Activated T-cell treated with anti-CD3 and anti-CD28 coated beads, Interleukin-2, amount 50 U/mL, for 72 hours (primary cell): ENCODE measurements around the gene WDR44. TPM values are rescaled to one million over a fixed set of nuclear protein-coding genes. Genes with fewer than 3 reads are reported as not detected.
"Not testable (repeated sequence)": the region's sequence is repeated elsewhere in the genome, so short reads cannot be mapped to it uniquely, and the experiment has no call there.

Experiments used
- ATAC-seq, 2 donors: fragments of 150-1000 bp; cut with Tn5 transposase; replicated peaks in 1 of 2; 2 replicates each; pipeline ENCODE4 v1.10.0; 2021; ENCODE audit warnings: moderate library complexity in 2 of 2, mild to moderate bottlenecking in 1 of 2
- DNase-seq, 2 donors: peaks; one replicate each; pipeline ENCODE4 v3.0.0; 2021 to 2022; ENCODE audit warnings: mixed read lengths in 1 of 2
- H3K27ac Mint-ChIP-seq: one replicate; pipeline ENCODE4 v1.8.0; 2022; ENCODE audit warnings: mild to moderate bottlenecking, moderate library complexity, mixed read lengths
- H3K27me3 Mint-ChIP-seq: one replicate; pipeline ENCODE4 v1.8.0; 2022; ENCODE audit warnings: low read depth, mixed read lengths
- H3K36me3 Mint-ChIP-seq, 2 donors: one replicate each; pipeline ENCODE4 v1.8.0; 2022; ENCODE audit warnings: mixed read lengths in 2 of 2, mild to moderate bottlenecking in 1 of 2; ENCODE audit not compliant: insufficient read depth in 2 of 2
- H3K4me1 Mint-ChIP-seq: one replicate; pipeline ENCODE4 v1.8.0; 2022; ENCODE audit warnings: low read depth, mixed read lengths
- H3K4me3 Mint-ChIP-seq, 2 donors: one replicate each; pipeline ENCODE4 v1.8.0; 2022; ENCODE audit warnings: mild to moderate bottlenecking in 2 of 2, mixed read lengths in 2 of 2, moderate library complexity in 2 of 2
- H3K9me3 Mint-ChIP-seq, 2 donors: one replicate each; pipeline ENCODE4 v1.8.0; 2022; ENCODE audit warnings: mixed read lengths in 2 of 2
- total RNA-seq, 2 donors: library from RNA; stranded (reverse); gene quantifications; one replicate each; pipeline ENCODE4 v1.2.3, GENCODE V29; 2022

WDR44 gene
- total RNA-seq = 10 to 100 TPM; 12.2 to 12.4 TPM

- ATAC-seq (peak; percentile 94 to 95), DNase-seq (peak; percentile 91 to 93)
- Mint-ChIP-seq H3K4me1 (peaks cover 32% of the 10 kb centered on the region), H3K27ac (peak within 1 kb of the TSS; percentile 99), H3K27me3 (no peaks in the 10 kb centered on the region), H3K4me3 (peak within 1 kb of the TSS; percentile 98 to 100), H3K36me3 (no peaks in the 10 kb centered on the region), H3K9me3 (no peaks in the 10 kb centered on the region)
These were observed at the start of gene WDR44 for GRCh38 chrX:118345464-118346257. Gene WDR44 (plus strand): TSS chrX:118346106. CDS start chrX:118346504, 398 bp downstream.

GRCh38 chrX:118305827-118306226 lies 40.1 kb upstream of the WDR44 start:
- H3K9me3 Mint-ChIP-seq = peaks cover 5 to 12% of the 10 kb centered on the region in 2 donors
- not testable (repeated sequence) for DNase-seq, H3K4me3 Mint-ChIP-seq, H3K4me1 Mint-ChIP-seq, H3K27ac Mint-ChIP-seq, H3K27me3 Mint-ChIP-seq, ATAC-seq
- H3K36me3 Mint-ChIP-seq = peaks cover 9 to 12% of the 10 kb centered on the region in 2 donors

- Mint-ChIP-seq H3K27me3 (peaks cover 26% of the 10 kb centered on the region), H3K4me1 (no peaks in the 10 kb centered on the region), H3K4me3 (no peak overlapping the region), H3K9me3 (no peaks in the 10 kb centered on the region), H3K36me3 (no peaks in the 10 kb centered on the region), H3K27ac (no peak overlapping the region)
- no peak for ATAC-seq
- DNase-seq = no peak
These were observed 30.4 kb upstream of the WDR44 start for GRCh38 chrX:118315529-118315928.

- no peaks in the 10 kb centered on the region for H3K9me3 Mint-ChIP-seq
- no peaks in the 10 kb centered on the region for H3K4me1 Mint-ChIP-seq
- no peak overlapping the region for H3K27ac Mint-ChIP-seq
- ATAC-seq = no peak
- no peak overlapping the region for H3K4me3 Mint-ChIP-seq
- H3K36me3 Mint-ChIP-seq = no peaks in the 10 kb centered on the region
- DNase-seq = no peak
- peaks cover 6% of the 10 kb centered on the region for H3K27me3 Mint-ChIP-seq
These were observed 21.3 kb upstream of the WDR44 start for GRCh38 chrX:118324588-118324987.

- Mint-ChIP-seq H3K4me1 (no peaks in the 10 kb centered on the region), H3K27ac (no peak overlapping the region), H3K36me3 (no peaks in the 10 kb centered on the region), H3K9me3 (no peaks in the 10 kb centered on the region), H3K27me3 (peaks cover 6% of the 10 kb centered on the region), H3K4me3 (no peak overlapping the region)
- DNase-seq = no peak
- ATAC-seq = no peak
These were observed 20.5 kb upstream of the WDR44 start for GRCh38 chrX:118325453-118325852.

- Mint-ChIP-seq H3K27me3 (peaks cover 6% of the 10 kb centered on the region), H3K27ac (no peak overlapping the region), H3K4me1 (no peaks in the 10 kb centered on the region), H3K36me3 (no peaks in the 10 kb centered on the region), H3K9me3 (no peaks in the 10 kb centered on the region), H3K4me3 (no peak overlapping the region)
- ATAC-seq (no peak), DNase-seq (no peak)
These were observed 16.7 kb upstream of the WDR44 start for GRCh38 chrX:118329175-118329574.

- Mint-ChIP-seq H3K4me1 (no peaks in the 10 kb centered on the region), H3K4me3 (no peak overlapping the region), H3K36me3 (no peaks in the 10 kb centered on the region)
These were observed 8.2 kb upstream of the WDR44 start for GRCh38 chrX:118337687-118338086.

GRCh38 chrX:118338930-118339329 lies 7.0 kb upstream of the WDR44 start:
- DNase-seq (no peak), ATAC-seq (no peak)
- no peaks in the 10 kb centered on the region for H3K4me1 Mint-ChIP-seq
- H3K9me3 Mint-ChIP-seq = no peaks in the 10 kb centered on the region
- no peaks in the 10 kb centered on the region for H3K36me3 Mint-ChIP-seq
- H3K27ac Mint-ChIP-seq = no peak overlapping the region
- H3K27me3 Mint-ChIP-seq = no peaks in the 10 kb centered on the region
- no peak overlapping the region for H3K4me3 Mint-ChIP-seq

More at GRCh38 chrX:118337687-118338086, 8.2 kb upstream of the WDR44 start:
- H3K27me3 Mint-ChIP-seq = no peaks in the 10 kb centered on the region
- no peaks in the 10 kb centered on the region for H3K9me3 Mint-ChIP-seq
- ATAC-seq = no peak
- no peak overlapping the region for H3K27ac Mint-ChIP-seq
- no peak for DNase-seq

- DNase-seq (no peak), ATAC-seq (peak in 1 of 2 donors; percentile 3)
- H3K27me3 Mint-ChIP-seq = no peaks in the 10 kb centered on the region
- H3K9me3 Mint-ChIP-seq = no peaks in the 10 kb centered on the region
- H3K4me1 Mint-ChIP-seq = peaks cover 26% of the 10 kb centered on the region
- H3K36me3 Mint-ChIP-seq = no peaks in the 10 kb centered on the region
- H3K4me3 Mint-ChIP-seq = peak overlapping the region; percentile 98 to 100
- H3K27ac Mint-ChIP-seq = peak overlapping the region; percentile 99
These were observed 852 bp upstream of the WDR44 start for GRCh38 chrX:118345045-118345463.

GRCh38 chrX:118346258-118347094 lies 570 bp downstream of the WDR44 start:
- H3K27ac Mint-ChIP-seq = peak overlapping the region; percentile 99
- H3K9me3 Mint-ChIP-seq = no peaks in the 10 kb centered on the region
- no peaks in the 10 kb centered on the region for H3K36me3 Mint-ChIP-seq
- peaks cover 33% of the 10 kb centered on the region for H3K4me1 Mint-ChIP-seq
- DNase-seq (peak; percentile 59 to 66), ATAC-seq (peak; percentile 52 to 55)
- no peaks in the 10 kb centered on the region for H3K27me3 Mint-ChIP-seq
- H3K4me3 Mint-ChIP-seq = peak overlapping the region; percentile 98 to 100

GRCh38 chrX:118347131-118347530 lies 1.2 kb downstream of the WDR44 start:
- ATAC-seq (peak in 1 of 2 donors; percentile 6), DNase-seq (peak in 1 of 2 donors; percentile 2)
- peak overlapping the region; percentile 99 for H3K27ac Mint-ChIP-seq
- H3K36me3 Mint-ChIP-seq = no peaks in the 10 kb centered on the region
- H3K4me3 Mint-ChIP-seq = peak overlapping the region; percentile 98 to 100
- peaks cover 33% of the 10 kb centered on the region for H3K4me1 Mint-ChIP-seq
- no peaks in the 10 kb centered on the region for H3K27me3 Mint-ChIP-seq
- H3K9me3 Mint-ChIP-seq = no peaks in the 10 kb centered on the region

GRCh38 chrX:118347736-118348135 lies 1.8 kb downstream of the WDR44 start:
- Mint-ChIP-seq H3K4me3 (peak overlapping the region; percentile 98 to 100), H3K36me3 (no peaks in the 10 kb centered on the region), H3K9me3 (no peaks in the 10 kb centered on the region), H3K27ac (peak overlapping the region; percentile 99), H3K4me1 (peaks cover 33% of the 10 kb centered on the region), H3K27me3 (no peaks in the 10 kb centered on the region)
- ATAC-seq (no peak), DNase-seq (no peak)

GRCh38 chrX:118348186-118348810 lies 2.4 kb downstream of the WDR44 start:
- ATAC-seq = no peak
- DNase-seq = no peak
- H3K4me3 Mint-ChIP-seq = peak overlapping the region; percentile 98 to 100
- peaks cover 37% of the 10 kb centered on the region for H3K4me1 Mint-ChIP-seq
- H3K27ac Mint-ChIP-seq = peak overlapping the region; percentile 42
- H3K36me3 Mint-ChIP-seq = no peaks in the 10 kb centered on the region
- no peaks in the 10 kb centered on the region for H3K27me3 Mint-ChIP-seq
- no peaks in the 10 kb centered on the region for H3K9me3 Mint-ChIP-seq
